T-helper 1 cell treated with Interleukin-12 subunit alpha and Interleukin-12 subunit beta and Interleukin-4 antibody, amounts not matched to agents 30 μg/mL and 1 μg/mL, for 36 hours (primary cell): ENCODE measurements around the gene UCK2.

Experiments used
- H3K27ac Mint-ChIP-seq: one replicate; pipeline ENCODE4 v1.8.0; 2021; ENCODE audit warnings: mild to moderate bottlenecking, mixed read lengths
- H3K27me3 Mint-ChIP-seq: one replicate; pipeline ENCODE4 v1.8.0; 2021; ENCODE audit warnings: low read depth, mixed read lengths
- H3K36me3 Mint-ChIP-seq: one replicate; pipeline ENCODE4 v1.8.0; 2021; ENCODE audit warnings: low read depth, mixed read lengths
- H3K4me1 Mint-ChIP-seq: one replicate; pipeline ENCODE4 v1.8.0; 2021; ENCODE audit warnings: low read depth, mixed read lengths
- H3K4me3 Mint-ChIP-seq: one replicate; pipeline ENCODE4 v1.8.0; 2021; ENCODE audit warnings: mild to moderate bottlenecking, moderate library complexity, mixed read lengths
- H3K9me3 Mint-ChIP-seq: one replicate; pipeline ENCODE4 v1.8.0; 2021; ENCODE audit warnings: mixed read lengths

Gene UCK2

GRCh38 chr1:165887877-165888551 is 60.6 kb downstream of the UCK2 start:
- no peak overlapping the region for H3K27ac Mint-ChIP-seq
- no peak overlapping the region for H3K4me3 Mint-ChIP-seq
- no peaks in the 10 kb centered on the region for H3K9me3 Mint-ChIP-seq
- H3K36me3 Mint-ChIP-seq, result peaks cover 8% of the 10 kb centered on the region
- H3K27me3 Mint-ChIP-seq, result no peaks in the 10 kb centered on the region
- H3K4me1 Mint-ChIP-seq, result peaks cover 19% of the 10 kb centered on the region

GRCh38 chr1:165888552-165888920 is 61.1 kb downstream of the UCK2 start:
- Mint-ChIP-seq H3K4me3 (no peak overlapping the region), H3K4me1 (peaks cover 18% of the 10 kb centered on the region), H3K27me3 (no peaks in the 10 kb centered on the region), H3K9me3 (no peaks in the 10 kb centered on the region), H3K27ac (no peak overlapping the region), H3K36me3 (peaks cover 10% of the 10 kb centered on the region)

DNA sequence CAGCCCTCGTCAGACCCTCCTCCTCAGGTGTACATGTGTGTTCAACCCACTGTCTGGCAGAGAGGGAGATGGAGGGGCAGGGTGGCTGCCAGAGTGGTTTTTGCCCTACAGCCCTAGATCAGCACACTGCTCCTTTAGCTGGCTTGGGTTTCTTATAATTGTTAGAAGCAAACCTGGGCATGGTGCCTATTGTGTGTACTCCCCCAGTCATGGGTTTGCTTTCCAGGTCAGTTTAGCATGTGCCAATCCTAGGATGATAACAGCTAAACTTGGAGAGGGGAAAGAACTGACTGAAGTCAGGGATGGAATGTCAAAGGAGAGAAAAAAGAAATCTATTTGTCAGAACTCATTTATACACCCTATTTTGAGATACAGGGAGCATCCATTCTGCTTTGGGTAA is 63.3 kb downstream of the UCK2 start:
- peaks cover 13% of the 10 kb centered on the region for H3K4me1 Mint-ChIP-seq
- no peaks in the 10 kb centered on the region for H3K9me3 Mint-ChIP-seq
- peaks cover 10% of the 10 kb centered on the region for H3K36me3 Mint-ChIP-seq
- no peak overlapping the region for H3K4me3 Mint-ChIP-seq
- no peaks in the 10 kb centered on the region for H3K27me3 Mint-ChIP-seq
- no peak overlapping the region for H3K27ac Mint-ChIP-seq

GRCh38 chr1:165891111-165891860 is 63.9 kb downstream of the UCK2 start:
- Mint-ChIP-seq H3K27ac (peak overlapping the region; percentile 17), H3K4me3 (no peak overlapping the region), H3K27me3 (no peaks in the 10 kb centered on the region), H3K36me3 (peaks cover 10% of the 10 kb centered on the region), H3K4me1 (peaks cover 13% of the 10 kb centered on the region), H3K9me3 (no peaks in the 10 kb centered on the region)

DNA sequence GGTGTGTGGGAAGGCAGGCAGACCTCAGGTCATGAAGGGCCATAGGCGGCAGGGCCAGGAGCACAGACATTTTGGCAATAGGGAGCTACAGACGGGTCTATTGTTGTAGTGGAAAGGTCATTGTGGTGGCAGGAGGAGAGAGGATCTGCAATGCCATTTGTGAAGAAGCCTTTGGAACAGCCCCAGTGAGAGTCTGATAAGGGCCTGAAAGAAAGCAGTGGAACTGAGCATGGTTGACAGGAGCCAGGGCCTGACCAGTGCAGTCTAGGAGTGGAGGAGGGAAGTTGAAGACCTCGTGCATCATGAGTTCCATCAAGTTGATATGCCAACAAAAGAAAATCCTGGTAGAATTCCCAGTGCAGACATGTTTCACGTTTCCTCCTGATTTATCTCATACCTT is 65.5 kb downstream of the UCK2 start:
- Mint-ChIP-seq H3K36me3 (peaks cover 10% of the 10 kb centered on the region), H3K27ac (no peak overlapping the region), H3K4me3 (no peak overlapping the region), H3K4me1 (peaks cover 19% of the 10 kb centered on the region), H3K27me3 (no peaks in the 10 kb centered on the region), H3K9me3 (no peaks in the 10 kb centered on the region)

DNA sequence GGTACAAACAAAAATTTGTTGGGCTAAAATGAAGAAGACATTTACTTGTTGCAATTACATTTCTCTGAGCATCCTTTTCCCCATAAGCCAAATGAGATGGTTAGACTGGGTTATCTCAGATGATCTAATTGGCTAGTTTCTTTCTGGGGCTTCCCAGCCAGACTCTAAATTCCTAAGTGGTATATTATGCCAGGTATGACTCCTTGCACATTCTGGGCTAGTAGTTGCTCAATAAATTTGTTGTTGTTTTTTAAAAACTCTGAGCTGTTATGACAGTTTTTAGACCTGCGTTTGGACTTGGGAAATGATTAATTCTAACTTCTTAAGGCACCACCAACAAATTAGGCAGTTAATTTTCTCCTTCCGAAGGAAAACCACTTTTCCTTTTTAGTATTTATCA is 66.1 kb downstream of the UCK2 start:
- Mint-ChIP-seq H3K4me1 (peaks cover 21% of the 10 kb centered on the region), H3K27me3 (no peaks in the 10 kb centered on the region), H3K9me3 (no peaks in the 10 kb centered on the region), H3K27ac (no peak overlapping the region), H3K36me3 (peaks cover 10% of the 10 kb centered on the region), H3K4me3 (no peak overlapping the region)

DNA sequence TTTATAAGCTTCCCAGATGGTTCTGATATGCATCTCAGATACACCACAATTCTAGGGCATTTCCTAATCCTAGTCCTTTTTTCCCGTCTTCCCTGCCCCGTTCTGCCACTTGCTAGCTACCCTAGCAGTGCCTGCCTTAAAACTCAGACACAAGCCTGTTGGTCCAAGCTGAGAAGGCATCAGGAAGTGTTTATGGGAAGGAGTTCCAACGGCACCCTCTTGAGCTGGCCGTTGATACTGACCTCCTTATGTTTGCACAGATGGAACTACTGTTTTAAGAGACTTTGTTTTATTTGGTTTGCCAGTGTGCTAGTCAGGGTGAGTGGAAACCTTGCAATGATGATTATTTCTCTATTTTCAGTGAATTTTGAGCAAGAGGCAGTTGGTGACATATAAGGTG is 67.2 kb downstream of the UCK2 start:
- Mint-ChIP-seq H3K4me1 (peaks cover 21% of the 10 kb centered on the region), H3K36me3 (peaks cover 10% of the 10 kb centered on the region), H3K27me3 (no peaks in the 10 kb centered on the region), H3K9me3 (no peaks in the 10 kb centered on the region), H3K27ac (no peak overlapping the region), H3K4me3 (no peak overlapping the region)

DNA sequence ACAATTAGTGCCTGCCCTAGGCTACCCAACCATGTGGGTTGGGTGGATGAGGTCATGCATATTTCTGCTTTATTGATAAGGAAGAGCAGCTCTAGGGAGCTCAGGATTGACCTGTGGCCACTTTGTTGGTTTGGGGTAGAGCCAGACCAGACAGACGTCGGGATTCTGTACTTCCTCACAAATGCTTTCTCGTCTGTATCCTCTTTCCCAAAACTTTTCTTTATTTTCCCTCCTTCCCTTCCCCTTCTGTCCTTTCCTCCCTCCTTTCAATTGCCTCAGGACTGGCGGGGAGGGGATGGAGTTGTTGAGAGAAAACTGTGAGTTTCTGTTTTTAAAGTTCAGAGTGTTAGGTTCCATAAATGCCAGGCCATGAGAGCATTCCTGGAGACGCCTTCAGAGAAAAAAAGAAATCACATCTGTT is 68.0 kb downstream of the UCK2 start:
- Mint-ChIP-seq H3K9me3 (no peaks in the 10 kb centered on the region), H3K4me1 (peaks cover 25% of the 10 kb centered on the region), H3K36me3 (peaks cover 10% of the 10 kb centered on the region), H3K4me3 (no peak overlapping the region), H3K27ac (no peak overlapping the region), H3K27me3 (no peaks in the 10 kb centered on the region)

- H3K4me1 Mint-ChIP-seq, result peaks cover 26% of the 10 kb centered on the region
- no peak overlapping the region for H3K27ac Mint-ChIP-seq
- no peaks in the 10 kb centered on the region for H3K9me3 Mint-ChIP-seq
- H3K4me3 Mint-ChIP-seq, result no peak overlapping the region
- H3K36me3 Mint-ChIP-seq, result peaks cover 10% of the 10 kb centered on the region
- H3K27me3 Mint-ChIP-seq, result no peaks in the 10 kb centered on the region
These were observed 68.9 kb downstream of the UCK2 start for GRCh38 chr1:165896277-165896676.

- peaks cover 21% of the 10 kb centered on the region for H3K4me1 Mint-ChIP-seq
- H3K36me3 Mint-ChIP-seq, result peaks cover 4% of the 10 kb centered on the region
- H3K27ac Mint-ChIP-seq, result peak overlapping the region; percentile 56
- H3K9me3 Mint-ChIP-seq, result no peaks in the 10 kb centered on the region
- H3K27me3 Mint-ChIP-seq, result no peaks in the 10 kb centered on the region
- no peak overlapping the region for H3K4me3 Mint-ChIP-seq
These were observed 70.2 kb downstream of the UCK2 start for GRCh38 chr1:165897326-165898303.

- H3K4me1 Mint-ChIP-seq, result peaks cover 21% of the 10 kb centered on the region
- no peaks in the 10 kb centered on the region for H3K36me3 Mint-ChIP-seq
These were observed 71.4 kb downstream of the UCK2 start for GRCh38 chr1:165898837-165899236.

DNA sequence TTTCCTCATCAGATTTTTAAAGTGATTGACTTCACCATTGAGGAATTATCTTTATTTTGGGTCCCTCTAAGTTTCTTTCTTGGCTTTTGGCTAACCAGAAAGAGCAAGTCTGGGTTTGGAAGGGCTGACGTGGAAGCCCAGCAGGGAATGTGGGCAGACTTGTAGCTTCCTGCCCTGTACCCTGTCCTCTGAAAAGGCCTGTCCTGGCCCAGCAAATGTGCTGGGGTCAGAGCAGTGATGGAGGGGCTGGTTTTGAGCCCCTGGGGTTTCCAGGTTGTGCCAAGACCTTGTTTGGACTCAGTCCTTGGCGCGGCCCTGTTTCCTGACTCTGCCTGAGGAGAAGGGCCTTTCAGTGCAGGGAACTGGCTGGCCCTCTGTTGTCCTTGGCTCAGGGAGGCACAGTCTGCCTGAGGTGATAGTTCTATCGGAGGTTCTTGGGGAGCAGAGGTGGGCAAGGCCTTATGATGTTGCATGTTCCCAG is 72.1 kb downstream of the UCK2 start:
- no peaks in the 10 kb centered on the region for H3K36me3 Mint-ChIP-seq
- H3K9me3 Mint-ChIP-seq, result no peaks in the 10 kb centered on the region
- no peaks in the 10 kb centered on the region for H3K27me3 Mint-ChIP-seq
- H3K4me1 Mint-ChIP-seq, result peaks cover 21% of the 10 kb centered on the region
- H3K27ac Mint-ChIP-seq, result no peak overlapping the region
- no peak overlapping the region for H3K4me3 Mint-ChIP-seq

More at GRCh38 chr1:165898837-165899236, 71.4 kb downstream of the UCK2 start:
- Mint-ChIP-seq H3K27me3 (no peaks in the 10 kb centered on the region), H3K9me3 (no peaks in the 10 kb centered on the region), H3K4me3 (no peak overlapping the region), H3K27ac (no peak overlapping the region)

DNA sequence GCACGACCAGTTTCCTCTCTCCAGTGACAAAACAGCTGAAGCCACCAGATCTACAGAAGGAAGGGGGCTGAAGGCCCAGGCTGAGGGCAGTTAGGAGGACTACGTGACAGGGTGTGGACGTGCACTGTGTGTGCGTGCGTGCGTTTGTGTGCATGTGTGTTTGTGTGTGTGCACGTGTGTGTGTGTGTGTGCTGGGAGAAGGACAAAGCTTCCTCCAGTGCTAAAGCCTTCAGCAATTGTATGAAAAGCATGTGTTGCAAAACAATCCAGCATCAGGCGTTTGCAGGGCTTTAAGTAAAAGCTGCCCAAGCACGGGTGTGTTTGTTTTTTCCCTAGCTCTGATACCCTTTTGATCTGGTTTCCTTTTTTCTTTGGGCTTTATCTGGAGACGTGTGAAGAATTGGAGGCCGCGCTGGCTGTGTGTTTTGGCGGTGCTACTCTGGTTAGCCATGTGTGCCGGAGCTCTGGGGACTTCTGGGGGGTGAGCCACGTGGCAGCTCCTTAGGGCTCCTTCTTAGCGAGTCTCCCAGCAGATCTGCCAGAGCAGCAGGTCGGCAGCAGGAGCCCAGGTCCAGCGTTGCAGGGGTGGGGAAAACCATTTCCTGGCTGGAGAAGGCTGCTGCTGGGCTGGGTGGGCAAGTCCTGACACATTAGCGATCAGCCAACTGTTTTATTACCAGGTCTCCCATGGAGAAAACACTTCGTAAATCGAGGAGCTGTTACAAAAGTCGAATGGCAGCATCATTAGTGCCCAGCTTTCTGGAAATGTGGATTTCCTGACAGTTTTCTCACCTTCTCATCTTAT is 73.4 kb downstream of the UCK2 start:
- Mint-ChIP-seq H3K36me3 (no peaks in the 10 kb centered on the region), H3K27me3 (no peaks in the 10 kb centered on the region), H3K9me3 (no peaks in the 10 kb centered on the region), H3K27ac (no peak overlapping the region), H3K4me1 (peaks cover 24% of the 10 kb centered on the region), H3K4me3 (no peak overlapping the region)

DNA sequence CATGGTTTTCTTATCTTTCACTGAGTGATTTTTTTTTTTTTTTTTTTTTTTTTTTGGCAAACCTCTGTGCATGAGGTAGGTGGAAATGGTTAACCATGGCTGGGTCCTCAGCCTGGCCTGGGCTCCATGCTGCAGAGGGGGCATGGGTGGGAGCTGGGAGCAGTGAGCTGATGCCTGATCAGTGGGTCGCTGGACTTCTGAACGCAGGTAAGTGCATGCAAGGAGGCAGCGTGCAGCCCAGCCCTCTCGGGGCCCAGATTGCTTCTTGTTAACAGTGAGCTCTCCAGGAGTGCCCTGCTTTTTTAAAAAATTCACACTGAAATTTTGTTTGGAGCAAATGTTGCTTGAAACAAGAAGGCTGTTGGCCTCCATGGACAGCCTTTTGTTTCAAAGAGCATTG is 75.2 kb downstream of the UCK2 start:
- no peaks in the 10 kb centered on the region for H3K9me3 Mint-ChIP-seq
- H3K4me3 Mint-ChIP-seq, result no peak overlapping the region
- no peaks in the 10 kb centered on the region for H3K27me3 Mint-ChIP-seq
- no peak overlapping the region for H3K27ac Mint-ChIP-seq
- H3K36me3 Mint-ChIP-seq, result no peaks in the 10 kb centered on the region
- H3K4me1 Mint-ChIP-seq, result peaks cover 16% of the 10 kb centered on the region
